GM18507 (cell line): Measurements from ENCODE around the gene SPAG5.

Source experiments
- DNase-seq: peaks from one replicate; pipeline ENCODE4 v3.0.0; 2011; ENCODE audit warnings: low read depth; ENCODE audit not compliant: insufficient read length; ENCODE audit errors: extremely low spot score
- FAIRE-seq: peaks from 2 replicates; lab custom pipeline; 2011; peaks lifted over from hg19 to GRCh38; lab: Jason Lieb, UNC

The SPAG5 gene

GRCh38 chr17:28598799-28599310, at the start of gene SPAG5:
SPAG5 (minus strand) TSS chr17:28599025; CDS start chr17:28598946, 79 bp downstream.
- DNase-seq: peak; percentile 97
- FAIRE-seq: peak; percentile 87

- DNase-seq (no peak), FAIRE-seq (no peak)
These were observed 47.4 kb upstream of the SPAG5 start for GRCh38 chr17:28646039-28646754.

- FAIRE-seq: no peak
These were observed 46.7 kb upstream of the SPAG5 start for GRCh38 chr17:28645576-28645939.

GRCh38 chr17:28644787-28645575, 46.2 kb upstream of the SPAG5 start, which contains the start of gene BLTP2:
BLTP2 (minus strand) TSS chr17:28645158; CDS start chr17:28645056, 102 bp downstream.
- peak; percentile 94 for DNase-seq
- FAIRE-seq: peak; percentile 96

More at GRCh38 chr17:28645576-28645939, 46.7 kb upstream of the SPAG5 start:
- no peak for DNase-seq

- DNase-seq (no peak), FAIRE-seq (peak; percentile 80)
These were observed 45.4 kb upstream of the SPAG5 start for GRCh38 chr17:28643983-28644786.

- DNase-seq (no peak), FAIRE-seq (no peak)
These were observed 42.8 kb upstream of the SPAG5 start for GRCh38 chr17:28641579-28641978.

GRCh38 chr17:28635506-28635905, 36.7 kb upstream of the SPAG5 start:
- FAIRE-seq: no peak
- no peak for DNase-seq

- DNase-seq (no peak), FAIRE-seq (no peak)
These were observed 35.5 kb upstream of the SPAG5 start for GRCh38 chr17:28634206-28634865.

- FAIRE-seq (no peak), DNase-seq (no peak)
These were observed 28.0 kb upstream of the SPAG5 start for GRCh38 chr17:28626818-28627217.

GRCh38 chr17:28624148-28624547, 25.3 kb upstream of the SPAG5 start:
- DNase-seq (no peak), FAIRE-seq (no peak)

- no peak for FAIRE-seq
These were observed 24.9 kb upstream of the SPAG5 start for GRCh38 chr17:28623696-28624095.

GRCh38 chr17:28622186-28622585, 23.4 kb upstream of the SPAG5 start:
- FAIRE-seq (no peak), DNase-seq (no peak)

More at GRCh38 chr17:28623696-28624095, 24.9 kb upstream of the SPAG5 start:
- DNase-seq: no peak

- DNase-seq (no peak), FAIRE-seq (no peak)
These were observed 21.2 kb upstream of the SPAG5 start for GRCh38 chr17:28620010-28620409.

- no peak for DNase-seq
- FAIRE-seq: no peak
These were observed 19.6 kb upstream of the SPAG5 start for GRCh38 chr17:28618464-28618863.

- no peak for FAIRE-seq
- no peak for DNase-seq
These were observed 17.5 kb upstream of the SPAG5 start for GRCh38 chr17:28616281-28616680.

- DNase-seq: no peak
- no peak for FAIRE-seq
These were observed 16.6 kb upstream of the SPAG5 start for GRCh38 chr17:28615260-28615940.

- DNase-seq: no peak
- FAIRE-seq: no peak
These were observed 15.1 kb upstream of the SPAG5 start, which contains the start of gene RSKR for GRCh38 chr17:28613931-28614381. RSKR (minus strand) TSS chr17:28614185; CDS start chr17:28614161, 24 bp downstream.
